ENCODE data around the gene FBXO31.
"Not testable (repeated sequence)": the region's sequence is repeated elsewhere in the genome, so short reads cannot be mapped to it uniquely, and the experiment has no call there.

Gene FBXO31

DNA sequence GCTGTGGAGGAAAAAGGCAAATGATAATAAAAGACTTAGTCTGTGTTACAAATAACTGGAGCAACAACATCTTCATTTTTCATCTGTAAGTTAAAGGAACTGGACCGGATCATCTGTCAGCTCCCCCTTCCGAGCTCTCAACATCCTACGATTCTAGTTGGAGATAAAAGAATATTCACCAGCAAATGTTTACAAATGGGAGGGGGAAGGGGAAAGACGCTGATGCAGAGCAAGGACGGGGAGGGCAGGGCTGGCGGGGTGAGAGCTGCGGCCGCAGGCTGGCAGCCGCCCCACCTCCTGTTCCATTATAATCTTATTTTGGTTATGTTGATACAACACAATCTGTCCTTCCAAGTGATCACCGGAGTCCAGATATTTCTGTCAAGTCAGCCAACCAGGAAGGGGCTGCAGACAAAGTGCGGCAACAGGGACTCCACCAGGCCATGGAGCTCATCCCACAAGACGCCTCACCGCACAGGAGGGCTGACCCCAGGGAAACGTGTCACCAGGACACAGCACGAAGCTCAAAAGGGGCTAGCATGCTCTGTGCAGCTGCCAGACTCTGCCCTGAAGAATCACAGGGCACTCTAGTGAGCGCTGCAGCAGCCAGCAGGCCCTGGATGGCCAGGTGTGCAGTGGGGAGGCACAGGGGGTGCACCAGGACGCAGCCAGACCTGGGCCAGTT lies 19.7 kb downstream of the FBXO31 start:
- no peak overlapping the region for H2AFZ ChIP-seq (ENCODE audit: low read length)
- no peaks in the 10 kb centered on the region for H3K4me1 ChIP-seq (ENCODE audit: low read length)
- DNase-seq, result no peak
- no peaks in the 10 kb centered on the region for H3K9me3 ChIP-seq (replicated peaks; ENCODE audit: insufficient read depth, low read length)
- H3K79me2 ChIP-seq (ENCODE audit: low read length), result peaks cover 5% of the 10 kb centered on the region; the same call in 1 of the 2 replicates
- no peaks in the 10 kb centered on the region for H4K20me1 ChIP-seq (ENCODE audit: insufficient read depth, low read length)
- H3K4me3 ChIP-seq (ENCODE audit: low read length), result no peak overlapping the region
- TF ChIP-seq EZH2phosphoT487 (IDR thresholded peaks at IDR 0.05; ENCODE audit: low read length), result no peak
- TF ChIP-seq, protein P1, sequence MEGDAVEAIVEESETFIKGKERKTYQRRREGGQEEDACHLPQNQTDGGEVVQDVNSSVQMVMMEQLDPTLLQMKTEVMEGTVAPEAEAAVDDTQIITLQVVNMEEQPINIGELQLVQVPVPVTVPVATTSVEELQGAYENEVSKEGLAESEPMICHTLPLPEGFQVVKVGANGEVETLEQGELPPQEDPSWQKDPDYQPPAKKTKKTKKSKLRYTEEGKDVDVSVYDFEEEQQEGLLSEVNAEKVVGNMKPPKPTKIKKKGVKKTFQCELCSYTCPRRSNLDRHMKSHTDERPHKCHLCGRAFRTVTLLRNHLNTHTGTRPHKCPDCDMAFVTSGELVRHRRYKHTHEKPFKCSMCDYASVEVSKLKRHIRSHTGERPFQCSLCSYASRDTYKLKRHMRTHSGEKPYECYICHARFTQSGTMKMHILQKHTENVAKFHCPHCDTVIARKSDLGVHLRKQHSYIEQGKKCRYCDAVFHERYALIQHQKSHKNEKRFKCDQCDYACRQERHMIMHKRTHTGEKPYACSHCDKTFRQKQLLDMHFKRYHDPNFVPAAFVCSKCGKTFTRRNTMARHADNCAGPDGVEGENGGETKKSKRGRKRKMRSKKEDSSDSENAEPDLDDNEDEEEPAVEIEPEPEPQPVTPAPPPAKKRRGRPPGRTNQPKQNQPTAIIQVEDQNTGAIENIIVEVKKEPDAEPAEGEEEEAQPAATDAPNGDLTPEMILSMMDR (IDR thresholded peaks at IDR 0.05; ENCODE audit: low read length), result no peak
- TF ChIP-seq EZH2 (optimal IDR thresholded peaks at IDR 0.05; ENCODE audit: low read depth, low read length), result no peak
- H3K4me2 ChIP-seq (ENCODE audit: low read depth, low read length), result no peak overlapping the region
- no peaks in the 10 kb centered on the region for H3K9me2 ChIP-seq (replicated peaks; ENCODE audit: insufficient read depth, low read length)
- H3F3A ChIP-seq (ENCODE audit: insufficient read depth, low read length), result no peaks in the 10 kb centered on the region
- H3K27me3 ChIP-seq (replicated peaks; ENCODE audit: insufficient read depth, low read length), result no peaks in the 10 kb centered on the region
- no peak overlapping the region for H3K9ac ChIP-seq (ENCODE audit: low read length)
- H3K36me3 ChIP-seq (replicated peaks; ENCODE audit: insufficient read depth, low read length), result no peaks in the 10 kb centered on the region
- H3K27ac ChIP-seq (ENCODE audit: low read length), result no peak overlapping the region

DNA sequence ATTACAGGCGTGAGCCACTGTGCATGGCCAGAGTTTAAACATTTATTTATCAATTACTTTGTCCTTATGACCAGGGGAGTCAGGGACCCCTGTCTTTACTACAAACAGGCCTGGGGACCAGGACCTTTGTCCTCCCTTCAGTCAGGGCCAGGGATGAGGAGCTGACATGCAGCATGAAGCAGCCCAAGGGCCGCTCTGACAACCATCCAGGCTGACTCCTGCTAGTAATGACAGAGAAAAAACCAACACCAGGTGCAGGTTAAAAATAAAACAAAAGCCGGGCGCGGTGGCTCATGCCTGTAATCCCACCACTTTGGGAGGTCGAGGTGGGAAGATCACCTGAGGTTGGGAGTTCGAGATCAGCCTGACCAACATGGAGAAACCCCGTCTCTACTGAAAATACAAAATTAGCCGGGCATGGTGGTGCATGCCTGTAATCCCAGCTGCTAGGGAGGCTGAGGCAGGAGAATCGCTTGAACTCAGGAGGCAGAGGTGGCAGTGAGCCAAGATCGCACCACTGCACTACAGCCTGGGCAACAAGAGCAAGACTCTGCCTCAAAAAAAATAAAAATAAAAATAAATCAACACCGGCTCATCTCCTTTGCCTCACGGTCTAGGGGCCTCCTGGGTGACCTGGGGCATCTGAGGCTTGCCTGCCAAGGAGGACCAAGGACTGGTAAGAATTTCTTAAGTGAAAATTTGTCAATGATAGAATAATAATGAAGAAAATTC lies 20.6 kb downstream of the FBXO31 start:
- not testable (repeated sequence) for H3K79me2 ChIP-seq (ENCODE audit: low read length); H3K27me3 ChIP-seq (replicated peaks; ENCODE audit: insufficient read depth, low read length); H3K9ac ChIP-seq (ENCODE audit: low read length); H2AFZ ChIP-seq (ENCODE audit: low read length); H3K4me3 ChIP-seq (ENCODE audit: low read length); DNase-seq; H3K4me1 ChIP-seq (ENCODE audit: low read length); H3K9me2 ChIP-seq (replicated peaks; ENCODE audit: insufficient read depth, low read length); H3K9me3 ChIP-seq (replicated peaks; ENCODE audit: insufficient read depth, low read length); H3K4me2 ChIP-seq (ENCODE audit: low read depth, low read length); H4K20me1 ChIP-seq (ENCODE audit: insufficient read depth, low read length); H3K27ac ChIP-seq (ENCODE audit: low read length); H3F3A ChIP-seq (ENCODE audit: insufficient read depth, low read length); H3K36me3 ChIP-seq (replicated peaks; ENCODE audit: insufficient read depth, low read length)

DNA sequence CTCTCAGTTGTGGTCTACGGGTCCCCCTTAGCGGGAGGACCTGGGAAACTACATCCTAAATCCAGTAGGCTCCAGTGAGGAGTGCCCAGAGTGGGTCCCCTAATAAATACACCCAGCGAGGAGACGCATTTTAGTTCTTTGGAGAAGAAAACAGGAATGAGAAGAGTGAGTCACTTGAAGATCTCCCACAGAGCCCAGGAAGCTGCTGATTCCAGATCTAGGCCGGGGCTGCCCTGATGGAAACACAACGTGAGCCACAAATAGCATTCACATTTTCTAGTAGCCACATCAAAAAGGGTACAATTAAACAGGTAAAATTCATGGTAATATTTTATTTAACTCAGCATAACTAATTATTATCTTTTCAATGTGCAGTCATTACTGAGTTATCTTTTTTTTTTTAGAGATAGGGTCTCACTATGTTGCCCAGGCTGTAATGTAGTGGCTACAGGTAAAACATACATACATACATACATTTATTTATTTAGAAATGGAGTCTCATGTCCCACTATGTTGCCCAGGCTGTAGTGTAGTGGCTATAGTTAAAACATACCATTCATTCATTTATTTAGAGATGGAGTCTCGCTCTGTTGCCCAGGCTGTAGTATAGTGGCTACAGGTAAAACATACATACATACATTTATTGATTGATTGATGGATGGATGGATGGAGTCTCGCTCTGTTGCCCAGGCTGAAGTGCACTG lies 21.5 kb downstream of the FBXO31 start:
- DNase-seq, result no peak
- Histone ChIP-seq H3K9ac (ENCODE audit: low read length) (no peak overlapping the region), H2AFZ (ENCODE audit: low read length) (no peak overlapping the region), H3K79me2 (ENCODE audit: low read length) (peaks cover under 1% of the 10 kb centered on the region; the same call in 1 of the 2 replicates), H3K4me1 (ENCODE audit: low read length) (no peaks in the 10 kb centered on the region), H3K27me3 (replicated peaks; ENCODE audit: insufficient read depth, low read length) (no peaks in the 10 kb centered on the region), H3F3A (ENCODE audit: insufficient read depth, low read length) (no peaks in the 10 kb centered on the region), H3K9me2 (replicated peaks; ENCODE audit: insufficient read depth, low read length) (no peaks in the 10 kb centered on the region), H3K4me3 (ENCODE audit: low read length) (no peak overlapping the region), H3K4me2 (ENCODE audit: low read depth, low read length) (no peak overlapping the region), H3K27ac (ENCODE audit: low read length) (no peak overlapping the region), H3K36me3 (replicated peaks; ENCODE audit: insufficient read depth, low read length) (no peaks in the 10 kb centered on the region), H3K9me3 (replicated peaks; ENCODE audit: insufficient read depth, low read length) (no peaks in the 10 kb centered on the region), H4K20me1 (ENCODE audit: insufficient read depth, low read length) (no peaks in the 10 kb centered on the region)
- no peak for TF ChIP-seq EZH2 (optimal IDR thresholded peaks at IDR 0.05; ENCODE audit: low read depth, low read length)
- TF ChIP-seq EZH2phosphoT487 (IDR thresholded peaks at IDR 0.05; ENCODE audit: low read length), result no peak
- TF ChIP-seq, protein P1 (IDR thresholded peaks at IDR 0.05; ENCODE audit: low read length), result no peak

Data from MM.1S (cell line).